HEK293 (cell line): ENCODE measurements around the gene RNF126.

ENCODE experiments used
- CTCF ChIA-PET: fragments of 350-600 bp; formaldehyde crosslinking; extraction: SDS; loops from one replicate; lab custom pipeline; 2021; ENCODE audit warnings: antibody characterized with exemption; lab: Yijun Ruan, JAX
- POLR2A ChIA-PET: fragments of 300-600 bp; formaldehyde crosslinking; extraction: SDS; loops from one replicate; lab custom pipeline; 2020; ENCODE audit warnings: antibody characterized with exemption, inconsistent platforms; lab: Yijun Ruan, JAX
- H3K27ac ChIP-seq: fragments of 200-500 bp; sonication (Bioruptor generic); 2 replicates; pipeline ENCODE4 v1.5.1; 2014; ENCODE audit warnings: low read depth, low read length, control low read depth, inconsistent platforms; ENCODE audit errors: extremely low read depth
- H3K36me3 ChIP-seq, 2 experiments: fragments of 200-500 bp in 1 of 2; sonication (Bioruptor generic) in 1 of 2; 1 replicate in 1 of 2; 2 replicates in 1 of 2; pipeline ENCODE4 v1.5.1; 2014 to 2017; ENCODE audit warnings: inconsistent platforms in 2 of 2, low read length in 2 of 2; ENCODE audit not compliant: control insufficient read depth in 2 of 2, insufficient read depth in 1 of 2
- H3K4me1 ChIP-seq: fragments of 200-500 bp; sonication (Bioruptor generic); 2 replicates; pipeline ENCODE4 v1.5.1; 2014; ENCODE audit warnings: mild to moderate bottlenecking, low read length, inconsistent platforms; ENCODE audit not compliant: control insufficient read depth, insufficient read depth
- H3K4me3 ChIP-seq: 2 replicates; pipeline ENCODE4 v1.5.1; 2011; ENCODE audit warnings: low read depth, mild to moderate bottlenecking, control low read depth, low read length, moderate library complexity
- H3K9me3 ChIP-seq: fragments of 200-500 bp; sonication (Bioruptor generic); 2 replicates; pipeline ENCODE4 v1.5.1; 2014; ENCODE audit warnings: low read depth, low read length, inconsistent platforms; ENCODE audit not compliant: control insufficient read depth, insufficient read depth
- GFI1B ChIP-seq: fragments of 450-650 bp; formaldehyde crosslinking; IDR thresholded peaks from 2 replicates; pipeline ENCODE4 v1.5.1; 2016; ENCODE audit warnings: missing biosample characterization, missing genetic modification characterization
- GLI4 ChIP-seq: fragments of 450-650 bp; formaldehyde crosslinking; IDR thresholded peaks from 2 replicates; pipeline ENCODE4 v1.5.1; 2016; ENCODE audit warnings: missing biosample characterization, missing genetic modification characterization
- HOXA7 ChIP-seq: sonication (generic); formaldehyde crosslinking; IDR thresholded peaks from 2 replicates; pipeline ENCODE4 v1.8.1; 2022; ENCODE audit warnings: missing genetic modification reagents, borderline replicate concordance
- HOXC10 ChIP-seq: sonication (generic); formaldehyde crosslinking; IDR thresholded peaks from 2 replicates; pipeline ENCODE4 v1.8.1; 2023; ENCODE audit warnings: mild to moderate bottlenecking, missing genetic modification reagents
- RBAK ChIP-seq: fragments of 450-650 bp; formaldehyde crosslinking; IDR thresholded peaks from 2 replicates; pipeline ENCODE4 v1.5.1; 2016; ENCODE audit warnings: missing biosample characterization, missing genetic modification characterization
- ZBTB21 ChIP-seq: fragments of 450-650 bp; formaldehyde crosslinking; IDR thresholded peaks from 2 replicates; pipeline ENCODE4 v1.5.1; 2017; ENCODE audit warnings: missing biosample characterization, missing genetic modification characterization
- ZBTB48 ChIP-seq: fragments of 450-650 bp; formaldehyde crosslinking; IDR thresholded peaks from 2 replicates; pipeline ENCODE4 v1.5.1; 2016; ENCODE audit warnings: missing biosample characterization, missing genetic modification characterization
- ZNF184 ChIP-seq: fragments of 450-650 bp; IDR thresholded peaks from 2 replicates; pipeline ENCODE4 v1.5.1; 2018; ENCODE audit warnings: missing biosample characterization, mild to moderate bottlenecking, missing genetic modification characterization
- ZNF211 ChIP-seq: fragments of 450-650 bp; formaldehyde crosslinking; IDR thresholded peaks from 2 replicates; pipeline ENCODE4 v1.5.1; 2016; ENCODE audit warnings: low read depth, missing biosample characterization, missing genetic modification characterization
- ZNF221 ChIP-seq: fragments of 450-650 bp; formaldehyde crosslinking; IDR thresholded peaks from 2 replicates; pipeline ENCODE4 v1.5.1; 2017; ENCODE audit warnings: missing biosample characterization, missing genetic modification characterization, borderline replicate concordance
- ZNF324 ChIP-seq: fragments of 450-650 bp; formaldehyde crosslinking; IDR thresholded peaks from 2 replicates; pipeline ENCODE4 v1.5.1; 2016; ENCODE audit warnings: missing biosample characterization, missing genetic modification characterization
- ZNF433 ChIP-seq: fragments of 450-650 bp; formaldehyde crosslinking; IDR thresholded peaks from 2 replicates; pipeline ENCODE4 v1.5.1; 2016; ENCODE audit warnings: missing biosample characterization, missing genetic modification characterization, low read depth
- ZNF510 ChIP-seq: fragments of 450-650 bp; formaldehyde crosslinking; IDR thresholded peaks from 2 replicates; pipeline ENCODE4 v1.5.1; 2018; ENCODE audit warnings: mild to moderate bottlenecking, missing genetic modification characterization, missing biosample characterization; ENCODE audit not compliant: insufficient replicate concordance
- ZNF529 ChIP-seq: fragments of 450-650 bp; formaldehyde crosslinking; IDR thresholded peaks from 2 replicates; pipeline ENCODE4 v1.5.1; 2017; ENCODE audit warnings: missing genetic modification characterization, missing biosample characterization; ENCODE audit not compliant: insufficient replicate concordance
- ZNF560 ChIP-seq: fragments of 450-650 bp; formaldehyde crosslinking; IDR thresholded peaks from 2 replicates; pipeline ENCODE4 v1.5.1; 2017; ENCODE audit warnings: missing biosample characterization, missing genetic modification characterization, borderline replicate concordance
- ZNF596 ChIP-seq: fragments of 450-650 bp; IDR thresholded peaks from 2 replicates; pipeline ENCODE4 v1.5.0; 2018; ENCODE audit warnings: missing biosample characterization, mild to moderate bottlenecking, missing genetic modification characterization, moderate library complexity
- ZNF658 ChIP-seq: fragments of 450-650 bp; formaldehyde crosslinking; IDR thresholded peaks from 2 replicates; pipeline ENCODE4; 2016; ENCODE audit warnings: missing biosample characterization, missing genetic modification characterization
- ZNF704 ChIP-seq: fragments of 450-650 bp; formaldehyde crosslinking; IDR thresholded peaks from 2 replicates; pipeline ENCODE4 v1.5.1; 2016; ENCODE audit warnings: missing biosample characterization, missing genetic modification characterization
- ZSCAN18 ChIP-seq: fragments of 450-650 bp; formaldehyde crosslinking; IDR thresholded peaks from 2 replicates; pipeline ENCODE4 v1.5.1; 2016; ENCODE audit warnings: missing biosample characterization, missing genetic modification characterization
- TF ChIP-seq, protein P1 (sequence below): fragments of 450-650 bp; formaldehyde crosslinking; IDR thresholded peaks from 2 replicates; pipeline ENCODE4 v1.5.1; 2016; ENCODE audit warnings: missing biosample characterization, missing genetic modification characterization
- TF ChIP-seq, protein P2 (sequence below): fragments of 450-650 bp; formaldehyde crosslinking; IDR thresholded peaks from 2 replicates; pipeline ENCODE4 v1.5.1; 2016; ENCODE audit warnings: missing biosample characterization, missing genetic modification characterization
- TF ChIP-seq, protein P3 (sequence below): fragments of 450-650 bp; formaldehyde crosslinking; IDR thresholded peaks from 2 replicates; pipeline ENCODE4 v1.5.1; 2016; ENCODE audit warnings: missing biosample characterization, missing genetic modification characterization

RNF126 gene

DNA sequence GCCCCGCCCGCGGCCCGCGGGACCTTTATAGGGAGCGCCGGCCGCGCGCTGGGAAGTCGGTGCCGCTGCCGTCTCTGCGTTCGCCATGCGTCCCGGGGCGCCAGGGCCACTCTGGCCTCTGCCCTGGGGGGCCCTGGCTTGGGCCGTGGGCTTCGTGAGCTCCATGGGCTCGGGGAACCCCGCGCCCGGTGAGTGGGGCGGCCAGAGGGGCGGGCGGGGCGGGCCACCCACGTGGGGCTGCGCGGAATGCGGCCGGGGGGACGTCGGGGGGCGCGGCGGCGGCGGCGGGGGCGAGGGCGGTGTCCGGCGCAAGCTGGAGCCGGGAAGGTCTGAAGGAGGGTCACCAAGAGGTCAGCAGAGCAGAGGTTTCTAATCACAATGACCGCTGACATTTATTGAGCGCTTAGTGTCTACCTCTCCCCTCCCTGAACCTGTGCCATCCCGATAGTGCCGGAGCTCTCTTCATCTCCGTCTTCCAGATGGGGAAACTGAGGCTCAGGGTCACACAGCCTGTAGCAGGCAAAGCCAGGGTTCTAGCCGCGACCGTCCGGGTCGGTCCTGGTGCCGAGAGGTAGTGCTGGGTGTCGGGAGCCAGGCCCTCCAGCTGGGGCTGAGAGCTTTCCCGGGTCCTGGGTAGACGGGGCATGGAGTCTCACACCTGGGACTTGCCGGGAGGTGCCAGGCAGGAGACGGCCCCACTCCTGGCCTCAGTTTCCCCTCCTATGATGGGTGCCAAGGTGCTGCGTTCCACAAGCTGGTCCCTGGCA, 13.5 kb upstream of the RNF126 start, which contains the start of gene FSTL3:
Gene FSTL3, plus strand, starts transcription at position 54 of the 767 bp plus-strand sequence. Its CDS starts 32 bp downstream, at position 86.
- no peak within 1 kb of the TSS for H3K27ac ChIP-seq
- H3K4me3 ChIP-seq = peak within 1 kb of the TSS; percentile 27
- no peaks in the 10 kb centered on the region for H3K36me3 ChIP-seq
- POLR2A ChIA-PET = interaction anchor here (0.5 to 2.0 kb wide), 9 partner anchors 8 to 102 kb away, joined by 3 to 8 read pairs (median 4); partner anchors contain the start of gene RNF126
- TF ChIP-seq RBAK (tag by site-specific recombination) (no peak), ZNF324 (tag by site-specific recombination) (no peak), ZNF704 (tag by site-specific recombination) (no peak), HOXA7 (CRISPR knock-in tag) (no peak), ZBTB21 (tag by site-specific recombination) (no peak), GLI4 (tag by site-specific recombination) (no peak)
- TF ChIP-seq, protein P1, sequence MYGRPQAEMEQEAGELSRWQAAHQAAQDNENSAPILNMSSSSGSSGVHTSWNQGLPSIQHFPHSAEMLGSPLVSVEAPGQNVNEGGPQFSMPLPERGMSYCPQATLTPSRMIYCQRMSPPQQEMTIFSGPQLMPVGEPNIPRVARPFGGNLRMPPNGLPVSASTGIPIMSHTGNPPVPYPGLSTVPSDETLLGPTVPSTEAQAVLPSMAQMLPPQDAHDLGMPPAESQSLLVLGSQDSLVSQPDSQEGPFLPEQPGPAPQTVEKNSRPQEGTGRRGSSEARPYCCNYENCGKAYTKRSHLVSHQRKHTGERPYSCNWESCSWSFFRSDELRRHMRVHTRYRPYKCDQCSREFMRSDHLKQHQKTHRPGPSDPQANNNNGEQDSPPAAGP (tag by site-specific recombination) = 0 out of 2 replicates have a peak, but pooled peaks have one; percentile 9
- CTCF ChIA-PET = interaction anchor here (0.9 kb wide), 1 partner anchor 10 kb away, joined by 4 read pairs; no protein-coding TSS in a partner anchor
- no peaks in the 10 kb centered on the region for H3K4me1 ChIP-seq
- H3K9me3 ChIP-seq = no peaks in the 10 kb centered on the region

- no peaks in the 10 kb centered on the region for H3K4me1 ChIP-seq
- H3K36me3 ChIP-seq = no peaks in the 10 kb centered on the region
- H3K4me3 ChIP-seq = no peak overlapping the region
- TF ChIP-seq ZBTB48 = no peak
- TF ChIP-seq ZNF560 (tag by site-specific recombination) = no peak
- TF ChIP-seq ZNF529 = no peak
- no peak for TF ChIP-seq GFI1B (tag by site-specific recombination)
- TF ChIP-seq ZNF211 (tag by site-specific recombination) = no peak
- no peak for TF ChIP-seq HOXC10
- TF ChIP-seq, all 188 proteins: peak for 0
- Histone ChIP-seq H3K9me3 (no peaks in the 10 kb centered on the region), H3K27ac (no peak overlapping the region)
- POLR2A ChIA-PET = interaction anchor here (0.5 to 2.0 kb wide), 6 partner anchors 7 to 536 kb away, joined by 3 to 5 read pairs (median 3); partner anchors contain the start of gene RNF126
- CTCF ChIA-PET = no interaction called here
Observed at GRCh38 chr19:676007-676338, 13.0 kb upstream of the RNF126 start.

GRCh38 chr19:674282-675151, 11.5 kb upstream of the RNF126 start:
- no peaks in the 10 kb centered on the region for H3K4me1 ChIP-seq
- no peaks in the 10 kb centered on the region for H3K9me3 ChIP-seq
- H3K4me3 ChIP-seq = no peak overlapping the region
- ChIA-PET POLR2A (no interaction called here), CTCF (no interaction called here)
- no peak overlapping the region for H3K27ac ChIP-seq
- H3K36me3 ChIP-seq = no peaks in the 10 kb centered on the region
- TF ChIP-seq ZSCAN18 (tag by site-specific recombination) (no peak), ZNF510 (tag by site-specific recombination) (no peak), ZNF658 (tag by site-specific recombination) (no peak), ZNF596 (tag by site-specific recombination) (no peak), ZNF184 (tag by site-specific recombination) (no peak), ZNF433 (tag by site-specific recombination) (no peak), ZNF221 (tag by site-specific recombination) (no peak)
- TF ChIP-seq, protein P2, sequence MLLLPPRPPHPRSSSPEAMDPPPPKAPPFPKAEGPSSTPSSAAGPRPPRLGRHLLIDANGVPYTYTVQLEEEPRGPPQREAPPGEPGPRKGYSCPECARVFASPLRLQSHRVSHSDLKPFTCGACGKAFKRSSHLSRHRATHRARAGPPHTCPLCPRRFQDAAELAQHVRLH = no peak
- TF ChIP-seq, protein P3, sequence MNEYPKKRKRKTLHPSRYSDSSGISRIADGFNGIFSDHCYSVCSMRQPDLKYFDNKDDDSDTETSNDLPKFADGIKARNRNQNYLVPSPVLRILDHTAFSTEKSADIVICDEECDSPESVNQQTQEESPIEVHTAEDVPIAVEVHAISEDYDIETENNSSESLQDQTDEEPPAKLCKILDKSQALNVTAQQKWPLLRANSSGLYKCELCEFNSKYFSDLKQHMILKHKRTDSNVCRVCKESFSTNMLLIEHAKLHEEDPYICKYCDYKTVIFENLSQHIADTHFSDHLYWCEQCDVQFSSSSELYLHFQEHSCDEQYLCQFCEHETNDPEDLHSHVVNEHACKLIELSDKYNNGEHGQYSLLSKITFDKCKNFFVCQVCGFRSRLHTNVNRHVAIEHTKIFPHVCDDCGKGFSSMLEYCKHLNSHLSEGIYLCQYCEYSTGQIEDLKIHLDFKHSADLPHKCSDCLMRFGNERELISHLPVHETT = no peak
